Kidney tubule cell (primary cell): ENCODE results near the gene PCSK7.
"Not testable (repeated sequence)": the region's sequence is repeated elsewhere in the genome, so short reads cannot be mapped to it uniquely, and the experiment has no call there.

Experiments used
- DNase-seq: peaks from one replicate; pipeline ENCODE4 v3.0.0-alpha.2; 2018; ENCODE audit warnings: low spot score

PCSK7 gene

DNA sequence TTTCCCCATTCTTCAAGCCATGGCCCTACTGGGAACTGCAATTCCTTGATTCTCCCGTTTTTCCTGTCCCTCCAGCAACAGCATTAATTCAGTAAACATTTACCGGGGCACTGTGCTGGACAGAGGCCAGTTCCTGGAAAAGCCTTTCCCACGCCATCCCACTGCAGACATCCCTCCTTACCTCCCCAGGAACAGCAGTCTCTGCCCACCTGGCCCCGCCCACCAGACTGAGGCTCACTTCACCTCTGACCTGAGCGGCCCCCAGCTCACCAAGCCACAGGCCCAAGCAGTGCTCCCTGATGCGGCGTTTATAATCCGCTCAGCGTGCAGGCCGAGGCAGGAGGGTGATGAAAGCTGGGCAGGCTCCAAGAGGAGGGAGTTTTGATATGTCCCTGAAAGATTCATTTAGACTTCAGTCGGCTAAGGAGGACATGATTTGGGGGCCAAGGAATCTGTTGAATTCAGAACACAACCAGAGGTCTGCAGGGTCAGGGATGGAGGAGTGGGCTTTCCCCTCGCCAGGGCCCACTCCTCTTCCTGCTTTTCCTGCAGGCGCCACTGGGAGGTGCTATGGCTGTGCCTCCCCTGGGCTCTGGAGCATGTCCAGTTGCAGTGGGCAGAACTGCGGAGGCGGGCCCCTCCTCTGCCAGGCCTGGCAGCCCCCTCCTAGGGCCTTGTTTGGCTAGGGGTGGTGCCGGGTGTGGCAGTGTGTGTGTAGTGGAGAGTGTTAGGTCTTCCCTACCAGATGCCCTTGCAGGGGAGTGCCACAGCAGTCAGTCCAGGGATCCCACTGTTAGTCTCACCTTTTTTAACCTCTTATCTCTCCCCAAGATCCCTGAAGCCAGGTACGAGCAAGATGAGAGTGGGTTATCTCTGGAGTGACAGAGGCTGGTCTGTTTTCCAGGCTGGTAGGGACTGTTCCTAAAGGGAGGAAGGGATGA is 34.1 kb downstream of the PCSK7 start:
- DNase-seq, result no peak

DNA sequence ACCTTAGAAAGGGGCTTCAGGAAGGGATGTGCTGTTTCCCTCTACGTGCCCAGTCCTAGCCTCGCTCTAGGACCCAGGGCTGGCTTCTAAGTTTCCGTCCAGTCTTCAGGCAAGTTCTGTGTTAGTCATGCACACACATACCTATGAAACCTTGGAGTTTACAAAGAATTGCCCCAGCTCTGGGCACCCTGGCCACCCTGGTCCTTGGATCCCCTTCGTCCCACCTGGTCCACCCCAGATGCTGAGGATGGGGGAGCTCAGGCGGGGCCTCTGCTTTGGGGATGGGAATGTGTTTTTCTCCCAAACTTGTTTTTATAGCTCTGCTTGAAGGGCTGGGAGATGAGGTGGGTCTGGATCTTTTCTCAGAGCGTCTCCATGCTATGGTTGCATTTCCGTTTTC is 34.9 kb downstream of the PCSK7 start:
- DNase-seq, result no peak

- no peak for DNase-seq
Measured at GRCh38 chr11:117195761-117196160, 36.1 kb downstream of the PCSK7 start.

- DNase-seq, result no peak
Measured at GRCh38 chr11:117195258-117195657, 36.6 kb downstream of the PCSK7 start.

DNA sequence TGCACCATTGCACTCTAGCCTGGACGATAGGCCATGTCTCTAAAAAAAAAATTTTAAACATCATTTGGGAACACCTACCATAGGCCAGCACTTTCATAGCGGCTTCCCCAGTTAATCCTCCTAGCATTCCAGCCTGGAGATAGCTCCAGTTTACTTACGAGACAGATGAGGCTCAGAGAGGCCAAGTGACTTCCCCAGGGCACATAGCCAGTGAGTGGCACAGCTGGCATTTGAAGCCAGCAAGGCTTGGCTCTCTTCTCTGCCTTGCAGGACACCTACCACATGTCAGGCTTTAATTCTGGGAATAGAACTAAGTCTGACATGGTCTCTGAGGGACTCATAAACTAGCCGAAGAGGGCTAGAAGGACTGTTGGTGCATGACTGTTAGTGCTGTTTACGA is 37.6 kb downstream of the PCSK7 start:
- DNase-seq, result no peak

DNA sequence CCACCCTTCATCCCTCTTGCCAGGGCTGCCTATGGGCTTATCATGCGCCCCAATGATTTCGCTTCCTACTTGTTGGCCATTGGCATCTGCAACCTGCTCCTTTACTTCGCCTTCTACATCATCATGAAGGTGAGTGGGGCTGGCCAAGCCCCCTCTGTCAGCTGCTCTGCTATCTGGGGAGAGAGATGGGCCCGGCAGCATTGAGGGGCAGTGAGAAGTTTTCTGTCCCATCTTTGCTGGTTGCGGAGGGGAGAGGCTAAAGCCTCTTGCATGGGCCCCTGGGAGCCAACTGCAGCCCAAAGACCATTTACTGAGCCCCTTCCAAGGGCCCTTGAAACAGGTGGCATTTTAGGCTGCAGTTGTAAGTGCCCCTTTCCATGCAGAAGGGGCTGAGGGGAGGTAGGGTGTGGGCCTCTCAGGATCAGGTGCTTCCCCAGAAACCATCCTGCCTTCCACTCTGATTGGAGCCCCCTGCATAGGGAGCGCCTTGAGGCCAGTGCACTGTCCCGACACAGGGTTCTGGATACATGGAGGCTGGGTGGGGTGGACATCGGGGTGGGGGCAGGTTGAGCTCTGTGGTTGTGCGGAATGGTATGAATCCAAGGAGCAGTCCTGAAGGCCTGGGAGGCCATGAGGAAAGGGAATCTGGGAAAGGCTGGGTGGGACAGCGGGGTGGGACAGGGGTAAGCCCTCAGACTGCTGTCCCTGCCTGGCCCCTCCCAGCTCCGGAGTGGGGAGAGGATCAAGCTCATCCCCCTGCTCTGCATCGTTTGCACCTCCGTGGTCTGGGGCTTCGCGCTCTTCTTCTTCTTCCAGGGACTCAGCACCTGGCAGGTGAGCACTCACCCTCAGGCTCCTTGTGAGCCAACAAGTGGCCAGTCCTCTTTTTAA is 38.5 kb downstream of the PCSK7 start:
- no peak for DNase-seq

DNA sequence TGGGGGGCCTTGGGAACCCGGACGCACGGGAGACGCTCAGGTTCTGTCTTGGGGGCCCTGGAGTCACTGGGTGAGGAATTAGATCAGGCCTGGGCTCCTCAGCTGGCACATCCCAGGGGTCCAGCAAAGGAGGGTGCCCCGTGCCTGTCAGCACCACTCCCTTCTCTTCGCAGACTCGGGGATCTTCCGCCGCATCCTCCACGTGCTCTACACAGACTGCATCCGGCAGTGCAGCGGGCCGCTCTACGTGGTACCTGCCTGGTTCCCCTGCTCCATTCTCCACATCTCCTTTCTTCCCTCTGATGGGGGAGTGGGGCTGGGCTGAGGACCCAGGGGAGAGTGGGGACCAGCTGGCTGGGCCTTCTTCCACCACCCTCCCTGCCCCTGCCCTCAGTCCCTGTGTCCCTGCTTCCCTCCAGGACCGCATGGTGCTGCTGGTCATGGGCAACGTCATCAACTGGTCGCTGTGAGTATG is 39.4 kb downstream of the PCSK7 start:
- DNase-seq, result no peak

DNA sequence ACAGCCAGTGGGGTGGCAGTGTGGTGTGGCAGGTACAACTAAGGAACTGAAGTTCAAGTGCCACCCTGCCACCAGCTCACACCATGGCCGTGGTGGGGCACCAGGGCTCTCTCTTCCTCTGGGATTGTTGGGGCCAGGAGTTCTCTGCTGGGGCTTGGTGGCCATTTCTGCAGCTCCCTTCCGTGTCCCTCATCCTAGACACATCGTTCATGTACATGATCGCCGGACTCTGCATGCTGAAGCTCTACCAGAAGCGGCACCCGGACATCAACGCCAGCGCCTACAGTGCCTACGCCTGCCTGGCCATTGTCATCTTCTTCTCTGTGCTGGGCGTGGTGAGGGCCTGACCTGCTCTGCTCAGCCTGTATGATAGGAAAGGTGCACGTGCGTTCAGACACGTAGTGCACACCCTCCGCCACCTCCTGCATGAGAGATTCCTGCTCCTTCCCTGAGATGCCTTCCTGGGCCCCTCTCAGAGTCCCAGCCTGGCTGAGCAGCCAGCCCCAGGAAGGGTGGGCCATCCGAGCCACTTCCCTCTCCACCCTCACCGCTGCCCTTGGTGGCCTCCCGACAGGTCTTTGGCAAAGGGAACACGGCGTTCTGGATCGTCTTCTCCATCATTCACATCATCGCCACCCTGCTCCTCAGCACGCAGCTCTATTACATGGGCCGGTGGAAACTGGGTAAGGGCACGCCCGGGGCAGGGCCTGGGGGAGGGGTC is 40.0 kb downstream of the PCSK7 start:
- DNase-seq, result no peak

- no peak for DNase-seq
Measured at GRCh38 chr11:117189941-117190544, 41.8 kb downstream of the PCSK7 start.

DNA sequence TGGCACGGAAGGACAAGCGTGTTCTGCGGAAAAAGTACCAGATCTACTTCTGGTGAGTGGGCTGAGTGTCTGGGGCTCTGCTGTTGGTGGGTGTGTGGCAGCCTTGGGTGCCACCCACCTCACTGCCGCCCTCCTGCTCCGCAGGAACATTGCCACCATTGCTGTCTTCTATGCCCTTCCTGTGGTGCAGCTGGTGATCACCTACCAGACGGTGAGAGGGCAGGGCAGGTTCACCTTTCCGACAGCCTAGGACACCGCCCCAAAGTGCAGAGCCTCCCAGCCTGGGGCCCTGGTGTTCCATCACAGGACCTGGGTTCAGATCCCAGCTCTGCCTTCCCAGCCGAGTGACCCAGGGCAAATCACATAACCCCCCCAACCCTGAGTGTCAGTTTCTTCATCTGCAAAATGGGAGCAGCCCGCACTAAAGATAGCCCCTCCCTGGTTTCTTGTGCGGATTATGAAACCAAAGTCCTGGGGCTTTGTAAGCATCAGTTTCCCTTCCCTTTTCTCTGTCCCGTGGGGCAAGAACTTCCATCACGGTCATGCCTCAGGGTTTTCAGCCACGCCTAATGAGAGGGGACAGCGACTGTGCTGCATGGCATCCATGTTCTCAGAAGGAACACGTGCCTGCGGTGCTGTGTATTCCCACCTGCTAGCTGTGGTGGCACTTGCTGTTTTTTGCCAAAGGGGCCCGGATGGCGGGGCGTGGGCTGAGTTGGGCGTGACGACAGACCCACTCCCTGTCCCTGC is 42.5 kb downstream of the PCSK7 start:
- no peak for DNase-seq

GRCh38 chr11:117188620-117189081 is 43.2 kb downstream of the PCSK7 start:
- DNase-seq, result no peak

GRCh38 chr11:117187799-117188481 is 43.9 kb downstream of the PCSK7 start:
- no peak for DNase-seq

GRCh38 chr11:117187428-117187798 is 44.5 kb downstream of the PCSK7 start:
- DNase-seq, result no peak

- DNase-seq, result no peak
Measured at GRCh38 chr11:117187007-117187406, 44.9 kb downstream of the PCSK7 start.

DNA sequence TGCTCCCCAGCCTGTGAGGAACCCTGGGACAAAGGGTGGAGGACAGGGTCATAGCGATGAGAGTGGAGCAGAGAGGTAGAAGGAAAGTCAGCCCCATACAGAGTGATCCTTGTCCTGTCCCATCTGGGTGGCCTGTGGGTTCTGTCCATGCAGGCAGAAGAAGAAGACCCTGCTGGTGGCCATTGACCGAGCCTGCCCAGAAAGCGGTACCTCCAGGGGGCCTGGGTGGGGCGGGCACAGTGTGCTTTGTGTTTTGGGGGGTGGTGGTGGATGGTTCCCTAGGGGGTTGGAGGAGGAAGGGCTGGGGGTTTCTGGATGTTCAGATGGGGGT is 45.5 kb downstream of the PCSK7 start:
- no peak for DNase-seq

- DNase-seq, result no peak
Measured at GRCh38 chr11:117185736-117186430, 46.0 kb downstream of the PCSK7 start.

- DNase-seq, result no peak
Measured at GRCh38 chr11:117183724-117184349, 48.0 kb downstream of the PCSK7 start.

- not testable (repeated sequence) for DNase-seq
Measured at GRCh38 chr11:117183178-117183577, 48.7 kb downstream of the PCSK7 start.

DNA sequence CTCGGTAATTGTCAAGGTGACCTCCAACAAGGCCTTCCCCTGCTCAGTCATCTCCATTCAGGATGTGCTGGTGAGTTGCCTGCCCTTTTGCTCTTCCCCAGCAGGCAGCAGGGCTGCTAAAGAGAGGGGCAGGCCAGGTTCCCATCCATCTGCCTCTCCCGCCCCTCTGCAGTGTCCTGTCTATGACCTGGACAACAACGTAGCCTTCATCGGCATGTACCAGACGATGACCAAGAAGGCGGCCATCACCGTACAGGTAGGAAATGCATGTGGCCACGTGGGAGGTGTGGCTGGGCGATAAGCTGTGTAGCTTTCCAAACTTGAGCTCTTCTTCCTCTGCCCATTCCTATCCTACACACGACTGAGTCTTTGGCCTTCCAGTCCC is 49.3 kb downstream of the PCSK7 start:
- DNase-seq, result no peak
